NB4 (cell line): Measurements from ENCODE around the gene ANKRD13D.
A peak's percentile ranks its signal among the peaks of the same experiment; 100 is the strongest.

ENCODE experiments used
- DNase-seq: peaks from one replicate; pipeline ENCODE4 v3.0.0; 2010; ENCODE audit warnings: low read depth
- H3K4me3 ChIP-seq: one replicate; pipeline ENCODE4 v1.5.1; 2011; ENCODE audit warnings: mild to moderate bottlenecking, low read depth, low read length, moderate library complexity
- CTCF ChIP-seq: IDR thresholded peaks from one replicate; pipeline ENCODE4 v1.5.1; 2012; ENCODE audit warnings: low read depth, low read length
- MAX ChIP-seq: IDR thresholded peaks from 2 replicates; pipeline ENCODE4 v1.6.1; 2011; ENCODE audit warnings: low read depth, low read length
- MYC ChIP-seq: IDR thresholded peaks from 2 replicates; pipeline ENCODE4 v1.6.1; 2011; ENCODE audit warnings: low read depth, low read length
- POLR2A ChIP-seq: IDR thresholded peaks from 2 replicates; pipeline ENCODE4 v1.6.1; 2011; ENCODE audit warnings: mild to moderate bottlenecking; ENCODE audit not compliant: insufficient read length; ENCODE audit errors: extremely low read depth

Gene ANKRD13D

GRCh38 chr11:67332081-67332691 is 43.1 kb downstream of the ANKRD13D start:
- no peak overlapping the region for H3K4me3 ChIP-seq
- TF ChIP-seq CTCF: no peak
- no peak for DNase-seq

- no peak for DNase-seq
- no peak for TF ChIP-seq MAX
- TF ChIP-seq POLR2A: no peak
- no peak for TF ChIP-seq CTCF
- TF ChIP-seq MYC: no peak
- no peak overlapping the region for H3K4me3 ChIP-seq
These were observed 48.2 kb downstream of the ANKRD13D start for GRCh38 chr11:67337257-67337656.

GRCh38 chr11:67344264-67344663 is 55.2 kb downstream of the ANKRD13D start:
- TF ChIP-seq POLR2A: no peak
- no peak for TF ChIP-seq CTCF
- no peak for TF ChIP-seq MAX
- TF ChIP-seq MYC: no peak
- no peak overlapping the region for H3K4me3 ChIP-seq
- no peak for DNase-seq

GRCh38 chr11:67345247-67345919 is 56.3 kb downstream of the ANKRD13D start:
- TF ChIP-seq MAX (no peak), POLR2A (no peak), CTCF (no peak), MYC (no peak)
- no peak for DNase-seq
- no peak overlapping the region for H3K4me3 ChIP-seq

GRCh38 chr11:67345920-67346819 is 57.1 kb downstream of the ANKRD13D start:
- TF ChIP-seq POLR2A (no peak), CTCF (peak; percentile 95)
- DNase-seq: peak; percentile 64
- H3K4me3 ChIP-seq: no peak overlapping the region
